SK-N-SH treated with all-trans-retinoic acid at 6 μM for 48 hours (cell line): Measurements from ENCODE around the gene CTDSP1.

ENCODE experiments used
- ATAC-seq: fragments of 200-7000 bp; cut with Tn5 transposase; 3 replicates; pipeline ENCODE4 v1.9.1; 2020; ENCODE audit warnings: mild to moderate bottlenecking, moderate library complexity
- ARNTL ChIP-seq: fragments of 450-650 bp; formaldehyde crosslinking; IDR thresholded peaks from 2 replicates; pipeline ENCODE4 v1.5.0; 2020; ENCODE audit warnings: low read depth, mild to moderate bottlenecking, moderate library complexity, borderline replicate concordance
- BACH2 ChIP-seq: fragments of 250-450 bp; sonication (Bioruptor Pico); IDR thresholded peaks from 2 replicates; pipeline ENCODE4 v1.9.0; 2021; ENCODE audit warnings: mild to moderate bottlenecking, borderline replicate concordance
- CREB5 ChIP-seq: fragments of 250-450 bp; sonication (Bioruptor Pico); IDR thresholded peaks from 2 replicates; pipeline ENCODE4 v1.5.1; 2020; ENCODE audit warnings: low read depth, mild to moderate bottlenecking, moderate library complexity
- CSDC2 ChIP-seq: fragments of 250-450 bp; sonication (Bioruptor Pico); IDR thresholded peaks from 2 replicates; pipeline ENCODE4 v1.5.0; 2020; ENCODE audit warnings: mild to moderate bottlenecking, moderate library complexity
- CSRNP3 ChIP-seq: fragments of 250-450 bp; sonication (Bioruptor Pico); IDR thresholded peaks from 2 replicates; pipeline ENCODE4 v1.5.1; 2021; ENCODE audit warnings: mild to moderate bottlenecking, moderate library complexity
- ESRRG ChIP-seq: fragments of 250-450 bp; sonication (Bioruptor Pico); IDR thresholded peaks from 2 replicates; pipeline ENCODE4 v1.6.1; 2021; ENCODE audit warnings: mild to moderate bottlenecking
- GLIS3 ChIP-seq: fragments of 250-450 bp; sonication (Bioruptor Pico); IDR thresholded peaks from 2 replicates; pipeline ENCODE4 v1.5.0; 2020; ENCODE audit warnings: mild to moderate bottlenecking, moderate library complexity
- OSR1 ChIP-seq: fragments of 250-450 bp; sonication (Bioruptor Pico); IDR thresholded peaks from 2 replicates; pipeline ENCODE4 v1.8.0; 2022; ENCODE audit warnings: moderate library complexity, mild to moderate bottlenecking, inconsistent platforms
- PATZ1 ChIP-seq: fragments of 250-450 bp; sonication (Bioruptor Pico); IDR thresholded peaks from 2 replicates; pipeline ENCODE4 v1.8.0; 2020; ENCODE audit warnings: mild to moderate bottlenecking, moderate library complexity, borderline replicate concordance
- POU6F1 ChIP-seq: fragments of 250-450 bp; sonication (Bioruptor Pico); IDR thresholded peaks from 2 replicates; pipeline ENCODE4 v1.8.0; 2021; ENCODE audit warnings: low read depth, mild to moderate bottlenecking, moderate library complexity, borderline replicate concordance
- PPARA ChIP-seq: fragments of 250-450 bp; sonication (Bioruptor Pico); IDR thresholded peaks from 2 replicates; pipeline ENCODE4 v1.5.0; 2020; ENCODE audit warnings: mild to moderate bottlenecking, borderline replicate concordance
- RARB ChIP-seq: fragments of 250-450 bp; sonication (Bioruptor Pico); IDR thresholded peaks from 2 replicates; pipeline ENCODE4 v1.8.0; 2021; ENCODE audit warnings: mild to moderate bottlenecking, moderate library complexity
- SNAI2 ChIP-seq: fragments of 250-450 bp; sonication (Bioruptor Pico); IDR thresholded peaks from 2 replicates; pipeline ENCODE4 v1.5.0; 2020; ENCODE audit warnings: mild to moderate bottlenecking, moderate library complexity
- TOX ChIP-seq: fragments of 250-450 bp; sonication (Bioruptor Pico); IDR thresholded peaks from 2 replicates; pipeline ENCODE4 v1.8.0; 2021; ENCODE audit warnings: mild to moderate bottlenecking, moderate library complexity, borderline replicate concordance
- TSHZ2 ChIP-seq: fragments of 250-450 bp; sonication (Bioruptor Pico); IDR thresholded peaks from 2 replicates; pipeline ENCODE4 v1.5.0; 2020; ENCODE audit warnings: mild to moderate bottlenecking, moderate library complexity
- ZC3H10 ChIP-seq: fragments of 250-450 bp; sonication (Bioruptor Pico); IDR thresholded peaks from 2 replicates; pipeline ENCODE4 v1.5.1; 2021; ENCODE audit warnings: mild to moderate bottlenecking, moderate library complexity
- ZFP3 ChIP-seq: fragments of 250-450 bp; sonication (Bioruptor Pico); IDR thresholded peaks from 2 replicates; pipeline ENCODE4 v1.5.0; 2020; ENCODE audit warnings: mild to moderate bottlenecking, moderate library complexity
- ZFP30 ChIP-seq: fragments of 450-650 bp; formaldehyde crosslinking; IDR thresholded peaks from 2 replicates; pipeline ENCODE4 v1.5.0; 2022; ENCODE audit warnings: mild to moderate bottlenecking, moderate library complexity
- ZNF565 ChIP-seq: fragments of 450-650 bp; formaldehyde crosslinking; conservative IDR thresholded peaks from 2 replicates; pipeline ENCODE4 v1.5.0; 2020; ENCODE audit warnings: low read depth, mild to moderate bottlenecking, moderate library complexity
- ZNF70 ChIP-seq: fragments of 450-650 bp; formaldehyde crosslinking; IDR thresholded peaks from 2 replicates; pipeline ENCODE4 v1.5.0; 2020; ENCODE audit warnings: mild to moderate bottlenecking, moderate library complexity
- ZNF8 ChIP-seq: fragments of 450-650 bp; formaldehyde crosslinking; IDR thresholded peaks from 2 replicates; pipeline ENCODE4 v1.5.0; 2020; ENCODE audit warnings: mild to moderate bottlenecking, moderate library complexity

The CTDSP1 gene

GRCh38 chr2:218402911-218403411, 3.3 kb downstream of the CTDSP1 start (continued):
- no peak for TF ChIP-seq ZFP30 (CRISPR knock-in tag)
- no peak for TF ChIP-seq ZNF70 (CRISPR knock-in tag)
- TF ChIP-seq RARB (CRISPR knock-in tag) = no peak
- no peak for TF ChIP-seq CSDC2
- TF ChIP-seq ZNF8 (CRISPR knock-in tag) = no peak

GRCh38 chr2:218403810-218404209, 4.1 kb downstream of the CTDSP1 start:
- ATAC-seq = no peak
- TF ChIP-seq RARB (CRISPR knock-in tag) (no peak), CSRNP3 (CRISPR knock-in tag) (no peak), SNAI2 (CRISPR knock-in tag) (no peak), ARNTL (CRISPR knock-in tag) (no peak), TSHZ2 (CRISPR knock-in tag) (no peak), ZC3H10 (CRISPR knock-in tag) (no peak), CREB5 (CRISPR knock-in tag) (no peak), ZNF70 (CRISPR knock-in tag) (no peak), OSR1 (CRISPR knock-in tag) (no peak), GLIS3 (CRISPR knock-in tag) (no peak), PATZ1 (no peak), CSDC2 (no peak), ZNF565 (no peak), ESRRG (CRISPR knock-in tag) (no peak), PPARA (CRISPR knock-in tag) (no peak), ZFP3 (no peak)

GRCh38 chr2:218404351-218405085, 4.8 kb downstream of the CTDSP1 start:
- no peak for TF ChIP-seq SNAI2 (CRISPR knock-in tag)
- TF ChIP-seq PPARA (CRISPR knock-in tag) = no peak
- no peak for TF ChIP-seq ZC3H10 (CRISPR knock-in tag)
- no peak for TF ChIP-seq ZNF565
- no peak for TF ChIP-seq CREB5 (CRISPR knock-in tag)
- TF ChIP-seq RARB (CRISPR knock-in tag) = no peak
- TF ChIP-seq TOX (CRISPR knock-in tag) = no peak
- no peak for TF ChIP-seq ZFP30 (CRISPR knock-in tag)
- no peak for TF ChIP-seq BACH2
- TF ChIP-seq ZFP3 = no peak
- TF ChIP-seq POU6F1 = no peak
- no peak for TF ChIP-seq CSDC2
- ATAC-seq = no peak
